ENCODE measurements around the gene TAAR1.

TAAR1 gene

GRCh38 chr6:132686531-132686930 is 27.5 kb upstream of the TAAR1 start:
- no peaks in the 10 kb centered on the region for H4K20me1 ChIP-seq (ENCODE audit: insufficient read depth, low read length)
- H3K4me3 ChIP-seq (ENCODE audit: low read length): no peak overlapping the region
- H3K36me3 ChIP-seq (replicated peaks; ENCODE audit: insufficient read depth, low read length): no peaks in the 10 kb centered on the region
- H3K9ac ChIP-seq (ENCODE audit: low read length): no peak overlapping the region
- H3K4me2 ChIP-seq (ENCODE audit: low read depth, low read length): no peak overlapping the region
- no peak for DNase-seq
- H3F3A ChIP-seq (ENCODE audit: insufficient read depth, low read length): no peaks in the 10 kb centered on the region
- no peaks in the 10 kb centered on the region for H3K9me3 ChIP-seq (replicated peaks; ENCODE audit: insufficient read depth, low read length)
- no peak overlapping the region for H3K27ac ChIP-seq (ENCODE audit: low read length)
- no peak for TF ChIP-seq EZH2phosphoT487 (IDR thresholded peaks at IDR 0.05; ENCODE audit: low read length)
- no peak for TF ChIP-seq EZH2 (optimal IDR thresholded peaks at IDR 0.05; ENCODE audit: low read depth, low read length)
- TF ChIP-seq CTCF (IDR thresholded peaks at IDR 0.05; ENCODE audit: low read length): no peak
- no peaks in the 10 kb centered on the region for H3K9me2 ChIP-seq (replicated peaks; ENCODE audit: insufficient read depth, low read length)
- H3K27me3 ChIP-seq (replicated peaks; ENCODE audit: insufficient read depth, low read length): no peaks in the 10 kb centered on the region
- no peak overlapping the region for H2AFZ ChIP-seq (ENCODE audit: low read length)
- H3K79me2 ChIP-seq (ENCODE audit: low read length): no peaks in the 10 kb centered on the region
- H3K4me1 ChIP-seq (ENCODE audit: low read length): no peaks in the 10 kb centered on the region

GRCh38 chr6:132685009-132685408 is 26.0 kb upstream of the TAAR1 start:
- no peaks in the 10 kb centered on the region for H4K20me1 ChIP-seq (ENCODE audit: insufficient read depth, low read length)
- no peak overlapping the region for H3K4me2 ChIP-seq (ENCODE audit: low read depth, low read length)
- H3F3A ChIP-seq (ENCODE audit: insufficient read depth, low read length): no peaks in the 10 kb centered on the region
- H3K9me2 ChIP-seq (replicated peaks; ENCODE audit: insufficient read depth, low read length): no peaks in the 10 kb centered on the region
- H3K4me1 ChIP-seq (ENCODE audit: low read length): no peaks in the 10 kb centered on the region
- H3K79me2 ChIP-seq (ENCODE audit: low read length): no peaks in the 10 kb centered on the region
- no peak overlapping the region for H3K27ac ChIP-seq (ENCODE audit: low read length)
- H3K27me3 ChIP-seq (replicated peaks; ENCODE audit: insufficient read depth, low read length): no peaks in the 10 kb centered on the region
- no peak overlapping the region for H3K4me3 ChIP-seq (ENCODE audit: low read length)
- H3K9me3 ChIP-seq (replicated peaks; ENCODE audit: insufficient read depth, low read length): no peaks in the 10 kb centered on the region
- DNase-seq: no peak
- TF ChIP-seq EZH2phosphoT487 (IDR thresholded peaks at IDR 0.05; ENCODE audit: low read length): no peak
- TF ChIP-seq EZH2 (optimal IDR thresholded peaks at IDR 0.05; ENCODE audit: low read depth, low read length): no peak
- TF ChIP-seq CTCF (IDR thresholded peaks at IDR 0.05; ENCODE audit: low read length): no peak
- H3K9ac ChIP-seq (ENCODE audit: low read length): no peak overlapping the region
- no peak overlapping the region for H2AFZ ChIP-seq (ENCODE audit: low read length)
- H3K36me3 ChIP-seq (replicated peaks; ENCODE audit: insufficient read depth, low read length): no peaks in the 10 kb centered on the region

GRCh38 chr6:132684272-132684671 is 25.3 kb upstream of the TAAR1 start:
- H3F3A ChIP-seq (ENCODE audit: insufficient read depth, low read length): no peaks in the 10 kb centered on the region
- no peak overlapping the region for H3K9ac ChIP-seq (ENCODE audit: low read length)
- H3K9me2 ChIP-seq (replicated peaks; ENCODE audit: insufficient read depth, low read length): no peaks in the 10 kb centered on the region
- no peak overlapping the region for H2AFZ ChIP-seq (ENCODE audit: low read length)
- no peak for TF ChIP-seq EZH2 (optimal IDR thresholded peaks at IDR 0.05; ENCODE audit: low read depth, low read length)
- no peak for TF ChIP-seq EZH2phosphoT487 (IDR thresholded peaks at IDR 0.05; ENCODE audit: low read length)
- TF ChIP-seq CTCF (IDR thresholded peaks at IDR 0.05; ENCODE audit: low read length): no peak
- no peak overlapping the region for H3K27ac ChIP-seq (ENCODE audit: low read length)
- no peaks in the 10 kb centered on the region for H4K20me1 ChIP-seq (ENCODE audit: insufficient read depth, low read length)
- H3K36me3 ChIP-seq (replicated peaks; ENCODE audit: insufficient read depth, low read length): no peaks in the 10 kb centered on the region
- DNase-seq: no peak
- H3K79me2 ChIP-seq (ENCODE audit: low read length): no peaks in the 10 kb centered on the region
- H3K4me3 ChIP-seq (ENCODE audit: low read length): no peak overlapping the region
- H3K9me3 ChIP-seq (replicated peaks; ENCODE audit: insufficient read depth, low read length): no peaks in the 10 kb centered on the region
- H3K4me1 ChIP-seq (ENCODE audit: low read length): no peaks in the 10 kb centered on the region
- H3K27me3 ChIP-seq (replicated peaks; ENCODE audit: insufficient read depth, low read length): no peaks in the 10 kb centered on the region
- H3K4me2 ChIP-seq (ENCODE audit: low read depth, low read length): no peak overlapping the region

Measured in MM.1S (cell line).